ENCODE data around the gene PRKACA. TPM values are rescaled to one million over a fixed set of nuclear protein-coding genes. Genes with fewer than 3 reads are reported as not detected.

PRKACA gene
- total RNA-seq, 1 donor from 2014 or later = 17.6 TPM

GRCh38 chr19:14118165-14119051 is 846 bp upstream of the PRKACA start:
- peak; percentile 66 for DNase-seq (ENCODE audit: low spot score)

- no peak for DNase-seq (ENCODE audit: low spot score)
These were observed 514 bp downstream of the PRKACA start for GRCh38 chr19:14116918-14117578.

- DNase-seq (ENCODE audit: low spot score) = no peak
These were observed 1.0 kb downstream of the PRKACA start for GRCh38 chr19:14116525-14116917.

GRCh38 chr19:14115756-14116155 is 1.8 kb downstream of the PRKACA start:
- no peak for DNase-seq (ENCODE audit: low spot score)

- no peak for DNase-seq (ENCODE audit: low spot score)
These were observed 2.7 kb downstream of the PRKACA start for GRCh38 chr19:14114854-14115253.

GRCh38 chr19:14114439-14114838 is 3.1 kb downstream of the PRKACA start:
- DNase-seq (ENCODE audit: low spot score) = no peak

GRCh38 chr19:14113762-14114414 is 3.7 kb downstream of the PRKACA start:
- DNase-seq (ENCODE audit: low spot score) = no peak

GRCh38 chr19:14112809-14113385 is 4.7 kb downstream of the PRKACA start:
- DNase-seq (ENCODE audit: low spot score) = peak; percentile 63

GRCh38 chr19:14112051-14112808 is 5.3 kb downstream of the PRKACA start:
- peak; percentile 32 for DNase-seq (ENCODE audit: low spot score)

- no peak for DNase-seq (ENCODE audit: low spot score)
These were observed 6.1 kb downstream of the PRKACA start for GRCh38 chr19:14111486-14111885.

- DNase-seq (ENCODE audit: low spot score) = no peak
These were observed 6.9 kb downstream of the PRKACA start for GRCh38 chr19:14110650-14111049.

GRCh38 chr19:14107581-14108461 is 9.7 kb downstream of the PRKACA start:
- DNase-seq (ENCODE audit: low spot score) = no peak

- DNase-seq (ENCODE audit: low spot score) = no peak
These were observed 10.7 kb downstream of the PRKACA start for GRCh38 chr19:14106840-14107239.

- no peak for DNase-seq (ENCODE audit: low spot score)
These were observed 11.9 kb downstream of the PRKACA start for GRCh38 chr19:14105680-14106079.

- no peak for DNase-seq (ENCODE audit: low spot score)
These were observed 14.3 kb downstream of the PRKACA start for GRCh38 chr19:14103310-14103709.

GRCh38 chr19:14102756-14103155 is 14.8 kb downstream of the PRKACA start:
- DNase-seq (ENCODE audit: low spot score) = no peak

- no peak for DNase-seq (ENCODE audit: low spot score)
These were observed 15.4 kb downstream of the PRKACA start for GRCh38 chr19:14102102-14102696.

GRCh38 chr19:14101003-14101545 is 16.5 kb downstream of the PRKACA start:
- DNase-seq (ENCODE audit: low spot score) = no peak

- DNase-seq (ENCODE audit: low spot score) = no peak
These were observed 19.9 kb downstream of the PRKACA start for GRCh38 chr19:14097532-14098151.

Measured in umbilical cord (tissue), 2 donors.